ENCODE results near the gene ACER3.

DNA sequence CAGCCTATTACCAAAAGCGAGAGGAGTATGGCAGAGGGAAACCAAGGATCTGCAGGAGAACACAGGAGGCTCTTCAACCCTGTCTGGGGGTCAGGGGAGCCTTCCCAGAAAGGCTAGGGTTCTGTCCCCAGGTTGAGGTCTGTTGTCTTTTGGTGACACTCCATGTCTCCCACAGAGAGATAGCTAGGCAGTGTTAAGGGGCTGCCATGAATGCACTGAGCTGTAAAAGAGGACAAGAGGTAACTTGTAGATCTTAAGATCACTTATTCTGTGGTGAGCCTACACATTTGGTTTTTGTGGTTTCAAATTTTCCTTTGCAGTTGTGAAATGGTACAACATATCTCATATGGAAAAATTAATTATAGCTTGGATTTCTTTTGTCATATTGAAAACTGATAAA is 6.0 kb upstream of the ACER3 start:
- no peak for TF ChIP-seq EZH2 (IDR thresholded peaks at IDR 0.05; ENCODE audit: insufficient read depth, low read length)
- TF ChIP-seq, protein P1, sequence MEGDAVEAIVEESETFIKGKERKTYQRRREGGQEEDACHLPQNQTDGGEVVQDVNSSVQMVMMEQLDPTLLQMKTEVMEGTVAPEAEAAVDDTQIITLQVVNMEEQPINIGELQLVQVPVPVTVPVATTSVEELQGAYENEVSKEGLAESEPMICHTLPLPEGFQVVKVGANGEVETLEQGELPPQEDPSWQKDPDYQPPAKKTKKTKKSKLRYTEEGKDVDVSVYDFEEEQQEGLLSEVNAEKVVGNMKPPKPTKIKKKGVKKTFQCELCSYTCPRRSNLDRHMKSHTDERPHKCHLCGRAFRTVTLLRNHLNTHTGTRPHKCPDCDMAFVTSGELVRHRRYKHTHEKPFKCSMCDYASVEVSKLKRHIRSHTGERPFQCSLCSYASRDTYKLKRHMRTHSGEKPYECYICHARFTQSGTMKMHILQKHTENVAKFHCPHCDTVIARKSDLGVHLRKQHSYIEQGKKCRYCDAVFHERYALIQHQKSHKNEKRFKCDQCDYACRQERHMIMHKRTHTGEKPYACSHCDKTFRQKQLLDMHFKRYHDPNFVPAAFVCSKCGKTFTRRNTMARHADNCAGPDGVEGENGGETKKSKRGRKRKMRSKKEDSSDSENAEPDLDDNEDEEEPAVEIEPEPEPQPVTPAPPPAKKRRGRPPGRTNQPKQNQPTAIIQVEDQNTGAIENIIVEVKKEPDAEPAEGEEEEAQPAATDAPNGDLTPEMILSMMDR (IDR thresholded peaks at IDR 0.05; ENCODE audit: insufficient read depth, low read depth, low read length) = no peak

All from astrocyte (in vitro differentiated cells and primary cell).